Gastrocnemius medialis (tissue), 4 donors: Measurements from ENCODE around the gene GNAO1.

Source experiments
- POLR2A ChIP-seq, 2 donors: fragments of 450-650 bp; IDR thresholded peaks; one replicate each; pipeline ENCODE4 v1.6.1; 2017; ENCODE audit warnings: antibody characterized with exemption in 2 of 2, mild to moderate bottlenecking in 2 of 2, moderate library complexity in 2 of 2
- TF ChIP-seq, protein P1 (sequence below), 5 experiments: fragments of 450-650 bp in 3 of 5; fragments of 200-600 bp in 2 of 5; sonication (generic) in 2 of 5; IDR thresholded peaks in 4 of 5; conservative IDR thresholded peaks in 1 of 5; 1 replicate in 4 of 5; 2 replicates in 1 of 5; pipeline ENCODE4 v1.5.1; 2016 to 2019; ENCODE audit warnings: antibody characterized with exemption in 5 of 5, mild to moderate bottlenecking in 3 of 5, moderate library complexity in 3 of 5

DNA sequence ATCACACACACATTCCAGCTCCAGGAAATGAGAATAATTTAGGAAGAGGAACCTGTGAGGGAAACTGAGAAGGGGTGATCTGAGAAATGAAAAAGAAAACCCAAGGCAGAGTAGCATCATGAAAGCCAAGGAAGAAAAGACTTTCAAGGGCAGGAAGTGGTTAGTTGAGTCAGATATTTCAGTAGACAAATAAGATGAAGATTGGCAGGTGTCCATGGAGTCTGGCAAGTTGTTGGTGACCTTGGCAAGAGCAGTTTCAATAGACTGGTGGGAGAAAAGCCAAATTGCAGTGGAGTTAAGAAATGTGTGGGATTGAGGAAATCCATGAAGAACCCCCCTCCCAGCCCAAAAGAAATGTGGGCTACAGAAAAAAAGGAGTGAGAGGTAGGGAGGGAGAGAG is 10.7 kb downstream of the GNAO1 start:
- TF ChIP-seq, protein P1, sequence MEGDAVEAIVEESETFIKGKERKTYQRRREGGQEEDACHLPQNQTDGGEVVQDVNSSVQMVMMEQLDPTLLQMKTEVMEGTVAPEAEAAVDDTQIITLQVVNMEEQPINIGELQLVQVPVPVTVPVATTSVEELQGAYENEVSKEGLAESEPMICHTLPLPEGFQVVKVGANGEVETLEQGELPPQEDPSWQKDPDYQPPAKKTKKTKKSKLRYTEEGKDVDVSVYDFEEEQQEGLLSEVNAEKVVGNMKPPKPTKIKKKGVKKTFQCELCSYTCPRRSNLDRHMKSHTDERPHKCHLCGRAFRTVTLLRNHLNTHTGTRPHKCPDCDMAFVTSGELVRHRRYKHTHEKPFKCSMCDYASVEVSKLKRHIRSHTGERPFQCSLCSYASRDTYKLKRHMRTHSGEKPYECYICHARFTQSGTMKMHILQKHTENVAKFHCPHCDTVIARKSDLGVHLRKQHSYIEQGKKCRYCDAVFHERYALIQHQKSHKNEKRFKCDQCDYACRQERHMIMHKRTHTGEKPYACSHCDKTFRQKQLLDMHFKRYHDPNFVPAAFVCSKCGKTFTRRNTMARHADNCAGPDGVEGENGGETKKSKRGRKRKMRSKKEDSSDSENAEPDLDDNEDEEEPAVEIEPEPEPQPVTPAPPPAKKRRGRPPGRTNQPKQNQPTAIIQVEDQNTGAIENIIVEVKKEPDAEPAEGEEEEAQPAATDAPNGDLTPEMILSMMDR (IDR thresholded peaks at IDR 0.05 in 4 of 5, conservative IDR thresholded peaks at IDR 0.05 in 1 of 5): no peak
- no peak for TF ChIP-seq POLR2A (IDR thresholded peaks at IDR 0.05)
